ENCODE results near the gene CCND2.

DNA sequence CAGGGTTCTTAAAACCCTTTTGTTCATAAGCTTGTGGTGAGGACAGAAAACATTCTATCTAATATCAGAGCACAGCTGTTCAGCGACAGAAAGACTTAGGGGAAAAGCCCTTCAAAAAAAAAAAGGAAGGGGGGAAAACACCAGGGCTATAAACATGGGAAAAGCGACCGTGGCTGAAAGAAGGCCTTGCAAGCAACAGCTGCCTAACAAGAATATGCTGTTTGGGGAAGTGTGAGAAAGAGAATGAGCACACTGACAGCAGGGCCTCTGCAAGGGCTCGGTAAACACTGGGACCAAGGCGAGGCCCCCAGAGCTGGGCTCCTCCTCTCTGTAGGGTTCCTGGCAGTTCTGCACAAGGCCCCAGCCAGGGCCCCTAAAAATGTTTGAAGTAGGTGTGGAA, 27.4 kb upstream of the CCND2 start:
- TF ChIP-seq RXRA (IDR thresholded peaks at IDR 0.05) (no peak), YY1 (IDR thresholded peaks at IDR 0.05) (no peak), RAD21 (IDR thresholded peaks at IDR 0.05) (no peak), FOXA1 (IDR thresholded peaks at IDR 0.05) (no peak), EGR1 (IDR thresholded peaks at IDR 0.05; ENCODE audit: low read depth in 2 of 2) (no peak), GABPA (IDR thresholded peaks at IDR 0.05 in 1 of 2, conservative IDR thresholded peaks at IDR 0.05 in 1 of 2) (no peak), TAF1 (conservative IDR thresholded peaks at IDR 0.05) (no peak), JUND (IDR thresholded peaks at IDR 0.05) (no peak)
- TF ChIP-seq, protein P1, sequence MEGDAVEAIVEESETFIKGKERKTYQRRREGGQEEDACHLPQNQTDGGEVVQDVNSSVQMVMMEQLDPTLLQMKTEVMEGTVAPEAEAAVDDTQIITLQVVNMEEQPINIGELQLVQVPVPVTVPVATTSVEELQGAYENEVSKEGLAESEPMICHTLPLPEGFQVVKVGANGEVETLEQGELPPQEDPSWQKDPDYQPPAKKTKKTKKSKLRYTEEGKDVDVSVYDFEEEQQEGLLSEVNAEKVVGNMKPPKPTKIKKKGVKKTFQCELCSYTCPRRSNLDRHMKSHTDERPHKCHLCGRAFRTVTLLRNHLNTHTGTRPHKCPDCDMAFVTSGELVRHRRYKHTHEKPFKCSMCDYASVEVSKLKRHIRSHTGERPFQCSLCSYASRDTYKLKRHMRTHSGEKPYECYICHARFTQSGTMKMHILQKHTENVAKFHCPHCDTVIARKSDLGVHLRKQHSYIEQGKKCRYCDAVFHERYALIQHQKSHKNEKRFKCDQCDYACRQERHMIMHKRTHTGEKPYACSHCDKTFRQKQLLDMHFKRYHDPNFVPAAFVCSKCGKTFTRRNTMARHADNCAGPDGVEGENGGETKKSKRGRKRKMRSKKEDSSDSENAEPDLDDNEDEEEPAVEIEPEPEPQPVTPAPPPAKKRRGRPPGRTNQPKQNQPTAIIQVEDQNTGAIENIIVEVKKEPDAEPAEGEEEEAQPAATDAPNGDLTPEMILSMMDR (IDR thresholded peaks at IDR 0.05; ENCODE audit: low read depth, low read length, missing input control), result no peak
- TF ChIP-seq, protein P2, sequence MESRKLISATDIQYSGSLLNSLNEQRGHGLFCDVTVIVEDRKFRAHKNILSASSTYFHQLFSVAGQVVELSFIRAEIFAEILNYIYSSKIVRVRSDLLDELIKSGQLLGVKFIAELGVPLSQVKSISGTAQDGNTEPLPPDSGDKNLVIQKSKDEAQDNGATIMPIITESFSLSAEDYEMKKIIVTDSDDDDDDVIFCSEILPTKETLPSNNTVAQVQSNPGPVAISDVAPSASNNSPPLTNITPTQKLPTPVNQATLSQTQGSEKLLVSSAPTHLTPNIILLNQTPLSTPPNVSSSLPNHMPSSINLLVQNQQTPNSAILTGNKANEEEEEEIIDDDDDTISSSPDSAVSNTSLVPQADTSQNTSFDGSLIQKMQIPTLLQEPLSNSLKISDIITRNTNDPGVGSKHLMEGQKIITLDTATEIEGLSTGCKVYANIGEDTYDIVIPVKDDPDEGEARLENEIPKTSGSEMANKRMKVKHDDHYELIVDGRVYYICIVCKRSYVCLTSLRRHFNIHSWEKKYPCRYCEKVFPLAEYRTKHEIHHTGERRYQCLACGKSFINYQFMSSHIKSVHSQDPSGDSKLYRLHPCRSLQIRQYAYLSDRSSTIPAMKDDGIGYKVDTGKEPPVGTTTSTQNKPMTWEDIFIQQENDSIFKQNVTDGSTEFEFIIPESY (IDR thresholded peaks at IDR 0.05), result no peak
- TF ChIP-seq, protein P3, sequence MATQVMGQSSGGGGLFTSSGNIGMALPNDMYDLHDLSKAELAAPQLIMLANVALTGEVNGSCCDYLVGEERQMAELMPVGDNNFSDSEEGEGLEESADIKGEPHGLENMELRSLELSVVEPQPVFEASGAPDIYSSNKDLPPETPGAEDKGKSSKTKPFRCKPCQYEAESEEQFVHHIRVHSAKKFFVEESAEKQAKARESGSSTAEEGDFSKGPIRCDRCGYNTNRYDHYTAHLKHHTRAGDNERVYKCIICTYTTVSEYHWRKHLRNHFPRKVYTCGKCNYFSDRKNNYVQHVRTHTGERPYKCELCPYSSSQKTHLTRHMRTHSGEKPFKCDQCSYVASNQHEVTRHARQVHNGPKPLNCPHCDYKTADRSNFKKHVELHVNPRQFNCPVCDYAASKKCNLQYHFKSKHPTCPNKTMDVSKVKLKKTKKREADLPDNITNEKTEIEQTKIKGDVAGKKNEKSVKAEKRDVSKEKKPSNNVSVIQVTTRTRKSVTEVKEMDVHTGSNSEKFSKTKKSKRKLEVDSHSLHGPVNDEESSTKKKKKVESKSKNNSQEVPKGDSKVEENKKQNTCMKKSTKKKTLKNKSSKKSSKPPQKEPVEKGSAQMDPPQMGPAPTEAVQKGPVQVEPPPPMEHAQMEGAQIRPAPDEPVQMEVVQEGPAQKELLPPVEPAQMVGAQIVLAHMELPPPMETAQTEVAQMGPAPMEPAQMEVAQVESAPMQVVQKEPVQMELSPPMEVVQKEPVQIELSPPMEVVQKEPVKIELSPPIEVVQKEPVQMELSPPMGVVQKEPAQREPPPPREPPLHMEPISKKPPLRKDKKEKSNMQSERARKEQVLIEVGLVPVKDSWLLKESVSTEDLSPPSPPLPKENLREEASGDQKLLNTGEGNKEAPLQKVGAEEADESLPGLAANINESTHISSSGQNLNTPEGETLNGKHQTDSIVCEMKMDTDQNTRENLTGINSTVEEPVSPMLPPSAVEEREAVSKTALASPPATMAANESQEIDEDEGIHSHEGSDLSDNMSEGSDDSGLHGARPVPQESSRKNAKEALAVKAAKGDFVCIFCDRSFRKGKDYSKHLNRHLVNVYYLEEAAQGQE (IDR thresholded peaks at IDR 0.05), result no peak
- TF ChIP-seq, protein P4, sequence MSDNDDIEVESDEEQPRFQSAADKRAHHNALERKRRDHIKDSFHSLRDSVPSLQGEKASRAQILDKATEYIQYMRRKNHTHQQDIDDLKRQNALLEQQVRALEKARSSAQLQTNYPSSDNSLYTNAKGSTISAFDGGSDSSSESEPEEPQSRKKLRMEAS (IDR thresholded peaks at IDR 0.05), result no peak
- TF ChIP-seq, protein P5, sequence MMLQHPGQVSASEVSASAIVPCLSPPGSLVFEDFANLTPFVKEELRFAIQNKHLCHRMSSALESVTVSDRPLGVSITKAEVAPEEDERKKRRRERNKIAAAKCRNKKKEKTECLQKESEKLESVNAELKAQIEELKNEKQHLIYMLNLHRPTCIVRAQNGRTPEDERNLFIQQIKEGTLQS (IDR thresholded peaks at IDR 0.05), result no peak
